ENCODE data around the gene BTBD18.

BTBD18 gene

DNA sequence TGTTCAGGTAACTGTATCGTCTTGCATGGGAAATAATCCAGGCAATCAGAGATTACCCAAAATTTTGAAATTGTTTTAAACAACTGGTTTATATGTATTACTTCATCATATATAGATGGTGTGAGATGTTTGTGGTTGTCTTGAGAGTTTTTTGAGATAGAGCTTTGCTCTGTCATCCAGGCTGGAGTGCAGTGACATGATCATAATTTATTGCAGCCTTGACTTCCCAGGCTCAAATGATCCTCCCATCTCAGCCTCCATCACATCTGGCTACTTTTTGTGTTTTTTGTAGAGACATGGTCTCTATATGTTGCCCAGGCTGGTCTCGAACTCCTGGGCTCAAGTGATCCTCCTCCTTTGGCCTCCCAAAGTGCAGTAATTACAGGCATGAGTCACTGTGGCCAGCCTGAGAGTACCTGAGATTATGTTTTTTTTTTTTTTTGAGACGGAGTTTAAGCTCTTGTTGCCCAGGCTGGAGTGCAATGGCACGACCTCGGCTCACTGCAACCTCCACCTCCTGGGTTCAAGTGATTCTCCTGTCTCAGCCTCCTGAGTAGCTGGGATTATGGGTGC lies 21.5 kb upstream of the BTBD18 start:
- TF ChIP-seq, protein P1, sequence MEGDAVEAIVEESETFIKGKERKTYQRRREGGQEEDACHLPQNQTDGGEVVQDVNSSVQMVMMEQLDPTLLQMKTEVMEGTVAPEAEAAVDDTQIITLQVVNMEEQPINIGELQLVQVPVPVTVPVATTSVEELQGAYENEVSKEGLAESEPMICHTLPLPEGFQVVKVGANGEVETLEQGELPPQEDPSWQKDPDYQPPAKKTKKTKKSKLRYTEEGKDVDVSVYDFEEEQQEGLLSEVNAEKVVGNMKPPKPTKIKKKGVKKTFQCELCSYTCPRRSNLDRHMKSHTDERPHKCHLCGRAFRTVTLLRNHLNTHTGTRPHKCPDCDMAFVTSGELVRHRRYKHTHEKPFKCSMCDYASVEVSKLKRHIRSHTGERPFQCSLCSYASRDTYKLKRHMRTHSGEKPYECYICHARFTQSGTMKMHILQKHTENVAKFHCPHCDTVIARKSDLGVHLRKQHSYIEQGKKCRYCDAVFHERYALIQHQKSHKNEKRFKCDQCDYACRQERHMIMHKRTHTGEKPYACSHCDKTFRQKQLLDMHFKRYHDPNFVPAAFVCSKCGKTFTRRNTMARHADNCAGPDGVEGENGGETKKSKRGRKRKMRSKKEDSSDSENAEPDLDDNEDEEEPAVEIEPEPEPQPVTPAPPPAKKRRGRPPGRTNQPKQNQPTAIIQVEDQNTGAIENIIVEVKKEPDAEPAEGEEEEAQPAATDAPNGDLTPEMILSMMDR (IDR thresholded peaks at IDR 0.05; ENCODE audit: low read depth, low read length, missing control alignments), result no peak
- H3K27ac ChIP-seq, result peak overlapping the region; percentile 71
- in situ Hi-C loops (cut with HindIII; ENCODE audit: low pct_ligation_motif_present, low sequenced_read_pairs), result no loop called here
- H3K27me3 ChIP-seq (replicated peaks), result no peaks in the 10 kb centered on the region
- no peak for DNase-seq
- H3K36me3 ChIP-seq (replicated peaks), result no peaks in the 10 kb centered on the region
- H3K4me3 ChIP-seq (ENCODE audit: low read depth, low read length), result no peak overlapping the region

DNA sequence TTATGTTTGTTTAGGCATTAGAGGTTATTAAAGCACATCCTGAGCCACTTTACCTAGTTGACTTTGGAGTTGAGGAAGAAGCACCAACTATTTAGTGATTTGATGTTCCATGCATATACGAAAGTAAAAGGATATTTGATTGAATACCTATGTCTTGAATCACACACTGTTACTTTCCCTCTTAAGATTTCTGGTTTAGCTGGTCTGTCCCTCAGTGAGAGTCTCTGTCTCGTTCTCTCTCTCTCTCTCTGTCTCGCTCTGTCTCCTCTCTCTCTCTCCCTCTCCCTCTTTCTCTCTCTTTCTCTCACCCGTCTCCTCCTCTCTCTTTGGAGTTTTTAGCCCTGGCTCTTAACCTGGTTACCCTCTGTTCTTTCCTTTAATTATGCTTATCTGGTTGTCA lies 20.9 kb upstream of the BTBD18 start:
- H3K27ac ChIP-seq, result peak overlapping the region; percentile 71
- DNase-seq, result no peak
- in situ Hi-C loops (cut with HindIII; ENCODE audit: low pct_ligation_motif_present, low sequenced_read_pairs), result no loop called here
- H3K4me3 ChIP-seq (ENCODE audit: low read depth, low read length), result no peak overlapping the region
- TF ChIP-seq, protein P1 (IDR thresholded peaks at IDR 0.05; ENCODE audit: low read depth, low read length, missing control alignments), result no peak
- H3K27me3 ChIP-seq (replicated peaks), result no peaks in the 10 kb centered on the region
- H3K36me3 ChIP-seq (replicated peaks), result no peaks in the 10 kb centered on the region

DNA sequence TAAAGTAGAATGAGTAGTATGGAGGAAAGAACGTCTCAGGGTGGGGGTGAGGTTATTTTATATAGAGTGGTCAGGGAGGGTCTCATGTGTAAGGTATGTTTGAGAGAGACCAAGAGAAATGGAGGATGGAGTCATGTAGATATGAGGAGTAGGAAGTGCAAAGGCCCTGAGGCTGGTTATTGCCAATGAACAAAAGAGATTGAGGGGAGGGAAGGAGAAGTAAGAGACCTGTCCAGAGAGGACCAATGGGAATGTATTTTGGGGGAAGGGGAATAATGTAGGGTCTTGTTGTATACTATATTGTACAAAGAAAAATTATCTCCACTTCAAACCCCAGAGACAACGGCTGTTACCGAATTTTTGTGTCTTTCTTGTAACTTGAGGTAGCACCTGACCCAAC lies 19.7 kb upstream of the BTBD18 start:
- H3K27ac ChIP-seq, result no peak overlapping the region
- TF ChIP-seq, protein P1 (IDR thresholded peaks at IDR 0.05; ENCODE audit: low read depth, low read length, missing control alignments), result no peak
- no peaks in the 10 kb centered on the region for H3K36me3 ChIP-seq (replicated peaks)
- no peak for DNase-seq
- no peaks in the 10 kb centered on the region for H3K27me3 ChIP-seq (replicated peaks)
- in situ Hi-C loops (cut with HindIII; ENCODE audit: low pct_ligation_motif_present, low sequenced_read_pairs), result no loop called here
- no peak overlapping the region for H3K4me3 ChIP-seq (ENCODE audit: low read depth, low read length)

DNA sequence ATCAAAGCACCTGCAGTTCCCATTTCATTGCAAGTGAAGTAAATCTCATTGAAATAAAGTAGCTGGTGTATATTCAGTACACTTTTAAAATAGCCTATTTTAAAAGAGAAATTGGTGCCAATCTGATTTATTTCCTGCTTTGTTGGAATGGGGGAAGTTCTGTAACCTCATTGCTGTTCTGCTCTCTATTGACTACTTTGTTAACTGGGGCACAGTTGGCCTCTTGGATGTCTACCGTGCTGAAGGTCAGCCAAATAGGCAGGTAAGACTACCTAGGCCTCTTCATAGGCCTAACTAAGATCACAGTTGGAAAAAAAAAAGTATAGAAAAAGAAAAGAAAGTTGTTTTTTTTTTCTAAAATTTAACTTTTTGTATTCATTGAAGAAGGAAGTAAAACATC lies 19.2 kb upstream of the BTBD18 start:
- Histone ChIP-seq H3K27me3 (replicated peaks) (no peaks in the 10 kb centered on the region), H3K36me3 (replicated peaks) (no peaks in the 10 kb centered on the region), H3K4me3 (ENCODE audit: low read depth, low read length) (no peak overlapping the region), H3K27ac (no peak overlapping the region)
- no peak for DNase-seq
- TF ChIP-seq, protein P1 (IDR thresholded peaks at IDR 0.05; ENCODE audit: low read depth, low read length, missing control alignments), result no peak
- in situ Hi-C loops (cut with HindIII; ENCODE audit: low pct_ligation_motif_present, low sequenced_read_pairs), result no loop called here

DNA sequence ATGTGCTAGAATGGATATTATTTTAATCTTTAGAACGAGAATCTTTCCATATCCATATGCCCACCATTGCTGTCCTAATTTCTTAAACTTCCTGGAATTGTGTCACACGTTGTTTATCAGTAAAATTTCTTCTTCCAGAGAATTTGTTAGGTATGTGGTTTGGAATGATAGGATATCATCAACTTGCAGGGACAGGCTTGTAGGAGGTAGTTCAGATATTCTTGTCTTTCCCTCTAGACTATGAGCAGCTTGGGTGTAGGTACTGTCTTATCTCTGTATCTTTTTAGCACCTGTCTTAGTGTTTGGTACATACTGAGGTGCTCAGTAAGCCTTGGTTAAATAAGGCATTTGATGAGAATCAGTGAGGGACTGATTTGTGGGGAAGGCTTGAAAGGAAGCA lies 13.4 kb upstream of the BTBD18 start:
- no peak for DNase-seq
- Histone ChIP-seq H3K27ac (no peak overlapping the region), H3K4me3 (ENCODE audit: low read depth, low read length) (peak overlapping the region; percentile 72), H3K27me3 (replicated peaks) (no peaks in the 10 kb centered on the region), H3K36me3 (replicated peaks) (no peaks in the 10 kb centered on the region)
- TF ChIP-seq, protein P1 (IDR thresholded peaks at IDR 0.05; ENCODE audit: low read depth, low read length, missing control alignments), result no peak
- in situ Hi-C loops (cut with HindIII; ENCODE audit: low pct_ligation_motif_present, low sequenced_read_pairs), result no loop called here

DNA sequence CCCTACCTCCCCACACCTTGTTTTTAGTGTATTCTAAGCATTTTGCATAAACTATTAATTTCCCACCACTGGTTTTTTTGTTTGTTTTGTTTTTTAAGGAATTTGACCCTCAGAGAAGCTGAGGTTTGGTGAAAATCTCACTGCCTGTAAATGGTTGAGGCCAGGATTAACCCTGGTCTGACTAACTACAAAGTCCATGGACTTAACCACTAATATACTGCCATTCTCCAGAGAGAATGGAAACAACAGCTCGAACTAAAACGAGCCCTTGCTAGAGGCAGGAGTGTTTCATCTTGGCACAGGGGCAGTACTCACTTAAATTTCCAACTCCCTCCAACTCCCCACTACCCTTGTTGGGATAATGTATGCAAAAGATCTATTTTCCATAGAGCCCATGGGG lies 12.9 kb upstream of the BTBD18 start:
- Histone ChIP-seq H3K27me3 (replicated peaks) (no peaks in the 10 kb centered on the region), H3K4me3 (ENCODE audit: low read depth, low read length) (peak overlapping the region; percentile 72), H3K27ac (no peak overlapping the region), H3K36me3 (replicated peaks) (no peaks in the 10 kb centered on the region)
- TF ChIP-seq, protein P1 (IDR thresholded peaks at IDR 0.05; ENCODE audit: low read depth, low read length, missing control alignments), result no peak
- in situ Hi-C loops (cut with HindIII; ENCODE audit: low pct_ligation_motif_present, low sequenced_read_pairs), result no loop called here
- no peak for DNase-seq

Data from brain microvascular endothelial cell (primary cell).